GM23338 (cell line): ENCODE data around the gene PTGDR2. TPM values are rescaled to one million over a fixed set of nuclear protein-coding genes. Genes with fewer than 3 reads are reported as not detected.

Experiments
- ATAC-seq: fragments of 200-7000 bp; cut with Tn5 transposase; 3 replicates; pipeline ENCODE4 v1.9.1; 2020
- DNase-seq: peaks from one replicate; pipeline ENCODE4 v3.0.0-alpha.2; 2015; ENCODE audit warnings: low spot score
- H2AFZ ChIP-seq: fragments of 200-600 bp; sonication (generic); 2 replicates; pipeline ENCODE4 v1.8.0; 2016; ENCODE audit warnings: antibody characterized with exemption, mild to moderate bottlenecking, moderate library complexity
- H3F3A ChIP-seq: fragments of 200-600 bp; sonication (generic); replicated peaks from 2 replicates; pipeline ENCODE4 v1.8.0; 2017; ENCODE audit warnings: antibody characterized with exemption, mixed run types, low read depth
- H3K27ac ChIP-seq: fragments of 200-600 bp; sonication (generic); 2 replicates; pipeline ENCODE4 v1.6.1; 2016; ENCODE audit warnings: low read depth
- H3K27me3 ChIP-seq: fragments of 200-600 bp; sonication (generic); 2 replicates; pipeline ENCODE4 v1.8.0; 2016; ENCODE audit warnings: mild to moderate bottlenecking, mixed run types, moderate library complexity; ENCODE audit not compliant: insufficient read depth
- H3K36me3 ChIP-seq: fragments of 200-600 bp; sonication (generic); 2 replicates; pipeline ENCODE4 v1.8.0; 2016; ENCODE audit warnings: mild to moderate bottlenecking; ENCODE audit not compliant: insufficient read depth
- H3K4me1 ChIP-seq: fragments of 200-600 bp; sonication (generic); 2 replicates; pipeline ENCODE4 v1.8.0; 2016; ENCODE audit warnings: mild to moderate bottlenecking, moderate library complexity; ENCODE audit not compliant: insufficient read depth
- H3K4me2 ChIP-seq: fragments of 200-600 bp; sonication (generic); 2 replicates; pipeline ENCODE4 v1.7.1; 2017; ENCODE audit warnings: mixed run types
- H3K4me3 ChIP-seq: fragments of 200-600 bp; sonication (generic); 2 replicates; pipeline ENCODE4 v1.6.1; 2016; ENCODE audit warnings: mixed run types
- H3K79me2 ChIP-seq: fragments of 200-600 bp; sonication (generic); replicated peaks from 2 replicates; pipeline ENCODE4 v1.8.0; 2017; ENCODE audit warnings: mild to moderate bottlenecking; ENCODE audit not compliant: insufficient read depth
- H3K9me2 ChIP-seq: fragments of 200-600 bp; sonication (generic); 2 replicates; pipeline ENCODE4 v1.8.0; 2017; ENCODE audit not compliant: insufficient read depth
- H4K20me1 ChIP-seq: fragments of 200-600 bp; sonication (generic); replicated peaks from 2 replicates; pipeline ENCODE4 v1.8.0; 2017; ENCODE audit warnings: mild to moderate bottlenecking; ENCODE audit not compliant: insufficient read depth
- H3K27ac Mint-ChIP-seq: 2 replicates; pipeline ENCODE4 v1.8.0; 2020; ENCODE audit warnings: inconsistent platforms, mild to moderate bottlenecking, moderate library complexity, mixed read lengths
- H3K27me3 Mint-ChIP-seq: 3 replicates; pipeline ENCODE4 v1.8.0; 2022; ENCODE audit warnings: low read depth, mild to moderate bottlenecking, moderate library complexity, mixed read lengths, inconsistent platforms; ENCODE audit not compliant: insufficient read depth, poor library complexity
- H3K36me3 Mint-ChIP-seq: 3 replicates; pipeline ENCODE4 v1.8.0; 2021; ENCODE audit warnings: low read depth, mild to moderate bottlenecking, inconsistent platforms, moderate library complexity, mixed read lengths
- H3K4me1 Mint-ChIP-seq: 3 replicates; pipeline ENCODE4 v1.8.0; 2020; ENCODE audit warnings: mild to moderate bottlenecking, inconsistent platforms, mixed read lengths
- H3K4me3 Mint-ChIP-seq: 3 replicates; pipeline ENCODE4 v1.8.0; 2021; ENCODE audit warnings: moderate library complexity, mild to moderate bottlenecking, inconsistent platforms, mixed read lengths
- H3K9me3 Mint-ChIP-seq: 3 replicates; pipeline ENCODE4 v1.8.0; 2020; ENCODE audit warnings: moderate library complexity, mild to moderate bottlenecking, inconsistent platforms, mixed read lengths
- CREB1 ChIP-seq: fragments of 250-450 bp; sonication (Bioruptor Pico); IDR thresholded peaks from 2 replicates; pipeline ENCODE4 v1.5.0; 2020; ENCODE audit warnings: low read depth, mild to moderate bottlenecking, moderate library complexity
- JUNB ChIP-seq: IDR thresholded peaks from one replicate; pipeline ENCODE4 v1.6.1; 2016; ENCODE audit warnings: antibody characterized with exemption; ENCODE audit not compliant: unreplicated experiment
- NANOG ChIP-seq: IDR thresholded peaks from 2 replicates; pipeline ENCODE4 v1.6.1; 2016; ENCODE audit warnings: antibody characterized with exemption, borderline replicate concordance
- POLR2AphosphoS5 ChIP-seq: IDR thresholded peaks from 2 replicates; pipeline ENCODE4 v1.6.1; 2016; ENCODE audit warnings: antibody characterized with exemption, low read depth
- STAT1 ChIP-seq: IDR thresholded peaks from one replicate; pipeline ENCODE4 v1.6.1; 2016; ENCODE audit warnings: antibody characterized with exemption; ENCODE audit not compliant: unreplicated experiment
- polyA plus RNA-seq: library from polyadenylated mRNA; unstranded; fragments of >200 nt; fragmentation: Nextera tagmentation; extraction: Ambion mirVana; gene quantifications from 2 replicates; pipeline ENCODE4 v1.2.1, GENCODE V29; 2016
- total RNA-seq: library from RNA; depleted of rRNA; stranded (reverse); fragments of >200 nt; shearing (Covaris generic); gene quantifications from 2 replicates; pipeline ENCODE4 v1.2.3, GENCODE V29; 2014
- TF ChIP-seq, protein P1 (sequence below): fragments of 250-450 bp; sonication (Bioruptor Pico); IDR thresholded peaks from 2 replicates; pipeline ENCODE4 v1.5.0; 2020; ENCODE audit warnings: mild to moderate bottlenecking, moderate library complexity
- TF ChIP-seq, protein P2 (sequence below): IDR thresholded peaks from one replicate; pipeline ENCODE4 v1.6.1; 2018; ENCODE audit warnings: antibody characterized with exemption; ENCODE audit not compliant: unreplicated experiment

Gene PTGDR2
- total and polyA plus RNA-seq, 2 experiments from 2014 or later: 0.24 to 0.73 TPM

DNA sequence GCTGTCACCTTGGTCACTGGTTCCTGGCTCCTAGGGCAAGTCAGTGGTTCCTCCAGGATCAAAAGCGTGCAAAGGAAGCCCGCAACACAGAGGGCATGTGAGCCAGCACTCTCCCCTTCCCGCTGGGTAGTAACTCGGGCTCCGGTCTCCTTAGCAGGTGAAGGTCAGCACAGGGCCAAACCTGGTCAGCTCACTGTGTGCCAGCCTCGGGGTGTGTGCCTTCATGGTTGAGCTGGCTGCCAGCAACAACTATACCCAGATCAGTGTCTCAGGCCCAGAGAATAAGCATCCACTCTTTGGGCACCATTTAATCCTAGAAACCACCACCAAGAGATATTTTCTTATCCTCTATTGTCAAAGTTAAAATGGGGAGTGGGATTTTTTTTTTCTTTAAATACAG is 30.0 kb downstream of the PTGDR2 start (continued):
- TF ChIP-seq, protein P1, sequence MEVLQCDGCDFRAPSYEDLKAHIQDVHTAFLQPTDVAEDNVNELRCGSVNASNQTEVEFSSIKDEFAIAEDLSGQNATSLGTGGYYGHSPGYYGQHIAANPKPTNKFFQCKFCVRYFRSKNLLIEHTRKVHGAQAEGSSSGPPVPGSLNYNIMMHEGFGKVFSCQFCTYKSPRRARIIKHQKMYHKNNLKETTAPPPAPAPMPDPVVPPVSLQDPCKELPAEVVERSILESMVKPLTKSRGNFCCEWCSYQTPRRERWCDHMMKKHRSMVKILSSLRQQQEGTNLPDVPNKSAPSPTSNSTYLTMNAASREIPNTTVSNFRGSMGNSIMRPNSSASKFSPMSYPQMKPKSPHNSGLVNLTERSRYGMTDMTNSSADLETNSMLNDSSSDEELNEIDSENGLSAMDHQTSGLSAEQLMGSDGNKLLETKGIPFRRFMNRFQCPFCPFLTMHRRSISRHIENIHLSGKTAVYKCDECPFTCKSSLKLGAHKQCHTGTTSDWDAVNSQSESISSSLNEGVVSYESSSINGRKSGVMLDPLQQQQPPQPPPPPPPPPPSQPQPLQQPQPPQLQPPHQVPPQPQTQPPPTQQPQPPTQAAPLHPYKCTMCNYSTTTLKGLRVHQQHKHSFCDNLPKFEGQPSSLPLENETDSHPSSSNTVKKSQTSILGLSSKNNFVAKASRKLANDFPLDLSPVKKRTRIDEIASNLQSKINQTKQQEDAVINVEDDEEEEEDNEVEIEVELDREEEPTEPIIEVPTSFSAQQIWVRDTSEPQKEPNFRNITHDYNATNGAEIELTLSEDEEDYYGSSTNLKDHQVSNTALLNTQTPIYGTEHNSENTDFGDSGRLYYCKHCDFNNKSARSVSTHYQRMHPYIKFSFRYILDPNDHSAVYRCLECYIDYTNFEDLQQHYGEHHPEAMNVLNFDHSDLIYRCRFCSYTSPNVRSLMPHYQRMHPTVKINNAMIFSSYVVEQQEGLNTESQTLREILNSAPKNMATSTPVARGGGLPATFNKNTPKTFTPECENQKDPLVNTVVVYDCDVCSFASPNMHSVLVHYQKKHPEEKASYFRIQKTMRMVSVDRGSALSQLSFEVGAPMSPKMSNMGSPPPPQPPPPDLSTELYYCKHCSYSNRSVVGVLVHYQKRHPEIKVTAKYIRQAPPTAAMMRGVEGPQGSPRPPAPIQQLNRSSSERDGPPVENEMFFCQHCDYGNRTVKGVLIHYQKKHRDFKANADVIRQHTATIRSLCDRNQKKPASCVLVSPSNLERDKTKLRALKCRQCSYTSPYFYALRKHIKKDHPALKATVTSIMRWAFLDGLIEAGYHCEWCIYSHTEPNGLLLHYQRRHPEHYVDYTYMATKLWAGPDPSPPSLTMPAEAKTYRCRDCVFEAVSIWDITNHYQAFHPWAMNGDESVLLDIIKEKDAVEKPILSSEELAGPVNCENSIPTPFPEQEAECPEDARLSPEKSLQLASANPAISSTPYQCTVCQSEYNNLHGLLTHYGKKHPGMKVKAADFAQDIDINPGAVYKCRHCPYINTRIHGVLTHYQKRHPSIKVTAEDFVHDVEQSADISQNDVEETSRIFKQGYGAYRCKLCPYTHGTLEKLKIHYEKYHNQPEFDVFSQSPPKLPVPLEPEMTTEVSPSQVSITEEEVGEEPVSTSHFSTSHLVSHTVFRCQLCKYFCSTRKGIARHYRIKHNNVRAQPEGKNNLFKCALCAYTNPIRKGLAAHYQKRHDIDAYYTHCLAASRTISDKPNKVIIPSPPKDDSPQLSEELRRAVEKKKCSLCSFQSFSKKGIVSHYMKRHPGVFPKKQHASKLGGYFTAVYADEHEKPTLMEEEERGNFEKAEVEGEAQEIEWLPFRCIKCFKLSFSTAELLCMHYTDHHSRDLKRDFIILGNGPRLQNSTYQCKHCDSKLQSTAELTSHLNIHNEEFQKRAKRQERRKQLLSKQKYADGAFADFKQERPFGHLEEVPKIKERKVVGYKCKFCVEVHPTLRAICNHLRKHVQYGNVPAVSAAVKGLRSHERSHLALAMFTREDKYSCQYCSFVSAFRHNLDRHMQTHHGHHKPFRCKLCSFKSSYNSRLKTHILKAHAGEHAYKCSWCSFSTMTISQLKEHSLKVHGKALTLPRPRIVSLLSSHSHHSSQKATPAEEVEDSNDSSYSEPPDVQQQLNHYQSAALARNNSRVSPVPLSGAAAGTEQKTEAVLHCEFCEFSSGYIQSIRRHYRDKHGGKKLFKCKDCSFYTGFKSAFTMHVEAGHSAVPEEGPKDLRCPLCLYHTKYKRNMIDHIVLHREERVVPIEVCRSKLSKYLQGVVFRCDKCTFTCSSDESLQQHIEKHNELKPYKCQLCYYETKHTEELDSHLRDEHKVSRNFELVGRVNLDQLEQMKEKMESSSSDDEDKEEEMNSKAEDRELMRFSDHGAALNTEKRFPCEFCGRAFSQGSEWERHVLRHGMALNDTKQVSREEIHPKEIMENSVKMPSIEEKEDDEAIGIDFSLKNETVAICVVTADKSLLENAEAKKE: no peak
- TF ChIP-seq, protein P2, sequence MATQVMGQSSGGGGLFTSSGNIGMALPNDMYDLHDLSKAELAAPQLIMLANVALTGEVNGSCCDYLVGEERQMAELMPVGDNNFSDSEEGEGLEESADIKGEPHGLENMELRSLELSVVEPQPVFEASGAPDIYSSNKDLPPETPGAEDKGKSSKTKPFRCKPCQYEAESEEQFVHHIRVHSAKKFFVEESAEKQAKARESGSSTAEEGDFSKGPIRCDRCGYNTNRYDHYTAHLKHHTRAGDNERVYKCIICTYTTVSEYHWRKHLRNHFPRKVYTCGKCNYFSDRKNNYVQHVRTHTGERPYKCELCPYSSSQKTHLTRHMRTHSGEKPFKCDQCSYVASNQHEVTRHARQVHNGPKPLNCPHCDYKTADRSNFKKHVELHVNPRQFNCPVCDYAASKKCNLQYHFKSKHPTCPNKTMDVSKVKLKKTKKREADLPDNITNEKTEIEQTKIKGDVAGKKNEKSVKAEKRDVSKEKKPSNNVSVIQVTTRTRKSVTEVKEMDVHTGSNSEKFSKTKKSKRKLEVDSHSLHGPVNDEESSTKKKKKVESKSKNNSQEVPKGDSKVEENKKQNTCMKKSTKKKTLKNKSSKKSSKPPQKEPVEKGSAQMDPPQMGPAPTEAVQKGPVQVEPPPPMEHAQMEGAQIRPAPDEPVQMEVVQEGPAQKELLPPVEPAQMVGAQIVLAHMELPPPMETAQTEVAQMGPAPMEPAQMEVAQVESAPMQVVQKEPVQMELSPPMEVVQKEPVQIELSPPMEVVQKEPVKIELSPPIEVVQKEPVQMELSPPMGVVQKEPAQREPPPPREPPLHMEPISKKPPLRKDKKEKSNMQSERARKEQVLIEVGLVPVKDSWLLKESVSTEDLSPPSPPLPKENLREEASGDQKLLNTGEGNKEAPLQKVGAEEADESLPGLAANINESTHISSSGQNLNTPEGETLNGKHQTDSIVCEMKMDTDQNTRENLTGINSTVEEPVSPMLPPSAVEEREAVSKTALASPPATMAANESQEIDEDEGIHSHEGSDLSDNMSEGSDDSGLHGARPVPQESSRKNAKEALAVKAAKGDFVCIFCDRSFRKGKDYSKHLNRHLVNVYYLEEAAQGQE: no peak
- TF ChIP-seq NANOG (no peak), POLR2AphosphoS5 (no peak), STAT1 (no peak)

DNA sequence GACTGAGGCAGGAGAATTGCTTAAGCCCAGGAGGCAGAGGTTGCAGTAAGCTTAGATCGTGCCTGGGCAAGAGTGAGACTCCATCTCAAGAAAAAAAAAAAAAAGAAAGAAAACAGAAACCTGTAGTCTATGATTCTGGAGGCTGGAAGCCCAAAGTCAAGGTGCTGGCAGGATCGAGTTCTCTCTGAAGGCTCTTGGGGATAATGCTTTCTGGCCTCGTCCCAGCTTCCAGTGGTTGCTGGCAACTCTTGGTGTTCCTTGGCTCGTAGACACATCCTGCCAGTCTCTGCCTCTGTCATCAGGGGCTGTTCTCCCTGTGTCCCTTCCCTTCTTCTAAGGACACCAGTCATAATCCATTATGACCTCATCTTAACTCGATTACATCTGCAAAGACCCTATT is 30.6 kb downstream of the PTGDR2 start:
- H2AFZ ChIP-seq: no peak overlapping the region
- no peak for DNase-seq
- TF ChIP-seq CREB1 (CRISPR knock-in tag): no peak
- no peak for TF ChIP-seq JUNB
- TF ChIP-seq NANOG: no peak
- TF ChIP-seq, protein P1: no peak

More for the DNA sequence above, 30.6 kb downstream of the PTGDR2 start:
- no peaks in the 10 kb centered on the region for H3K36me3 ChIP-seq
- no peaks in the 10 kb centered on the region for H3K4me1 ChIP-seq
- no peak for ATAC-seq
- H3K27me3 ChIP-seq: no peaks in the 10 kb centered on the region
- no peak overlapping the region for H3K4me2 ChIP-seq
- H3K9me2 ChIP-seq: no peaks in the 10 kb centered on the region
- no peaks in the 10 kb centered on the region for H3F3A ChIP-seq
- Mint-ChIP-seq H3K4me3 (no peak overlapping the region), H3K27me3 (no peaks in the 10 kb centered on the region), H3K36me3 (no peaks in the 10 kb centered on the region), H3K4me1 (no peaks in the 10 kb centered on the region), H3K9me3 (no peaks in the 10 kb centered on the region), H3K27ac (no peak overlapping the region)
- no peak overlapping the region for H3K27ac ChIP-seq
- H3K79me2 ChIP-seq: no peaks in the 10 kb centered on the region
- no peak overlapping the region for H3K4me3 ChIP-seq
- H4K20me1 ChIP-seq: no peaks in the 10 kb centered on the region
